MM.1S (cell line): ENCODE results near the gene AGAP1.

Source experiments
- DNase-seq: peaks from one replicate; pipeline ENCODE4 v3.0.0-alpha.2; 2015
- H2AFZ ChIP-seq: fragments of 300-600 bp; sonication (generic); 2 replicates; pipeline ENCODE4 v1.6.0; 2016; ENCODE audit warnings: antibody characterized with exemption, low read length
- H3F3A ChIP-seq: fragments of 300-600 bp; sonication (generic); 2 replicates; pipeline ENCODE4 v1.6.1; 2016; ENCODE audit warnings: mild to moderate bottlenecking, antibody characterized with exemption, low read length, moderate library complexity, mixed read lengths; ENCODE audit not compliant: insufficient read depth
- H3K27ac ChIP-seq: fragments of 300-600 bp; sonication (generic); 2 replicates; pipeline ENCODE4 v1.5.1; 2016; ENCODE audit warnings: mild to moderate bottlenecking, low read length
- H3K27me3 ChIP-seq: fragments of 300-600 bp; sonication (generic); replicated peaks from 2 replicates; pipeline ENCODE4 v1.6.0; 2016; ENCODE audit warnings: low read length; ENCODE audit not compliant: insufficient read depth
- H3K36me3 ChIP-seq: fragments of 300-600 bp; sonication (generic); replicated peaks from 2 replicates; pipeline ENCODE4 v1.6.1; 2016; ENCODE audit warnings: mild to moderate bottlenecking, low read length, mixed read lengths; ENCODE audit not compliant: insufficient read depth
- H3K4me1 ChIP-seq: fragments of 300-600 bp; sonication (generic); 2 replicates; pipeline ENCODE4 v1.6.1; 2016; ENCODE audit warnings: low read length, mixed read lengths
- H3K4me2 ChIP-seq: fragments of 300-600 bp; sonication (generic); 2 replicates; pipeline ENCODE4 v1.6.0; 2016; ENCODE audit warnings: low read depth, low read length
- H3K4me3 ChIP-seq: fragments of 300-600 bp; sonication (generic); 2 replicates; pipeline ENCODE4 v1.5.1; 2016; ENCODE audit warnings: low read length, mixed read lengths
- H3K79me2 ChIP-seq: fragments of 300-600 bp; sonication (generic); 2 replicates; pipeline ENCODE4 v1.6.1; 2016; ENCODE audit warnings: mixed run types, low read length, mixed read lengths
- H3K9ac ChIP-seq: fragments of 300-600 bp; sonication (generic); 2 replicates; pipeline ENCODE4 v1.6.1; 2016; ENCODE audit warnings: low read length, mixed read lengths
- H3K9me2 ChIP-seq: fragments of 300-600 bp; sonication (generic); replicated peaks from 2 replicates; pipeline ENCODE4 v1.6.1; 2016; ENCODE audit warnings: mild to moderate bottlenecking, low read length, mixed read lengths; ENCODE audit not compliant: insufficient read depth
- H3K9me3 ChIP-seq: fragments of 300-600 bp; sonication (generic); replicated peaks from 2 replicates; pipeline ENCODE4 v1.6.1; 2016; ENCODE audit warnings: mild to moderate bottlenecking, low read length, mixed read lengths; ENCODE audit not compliant: insufficient read depth
- H4K20me1 ChIP-seq: fragments of 300-600 bp; sonication (generic); 2 replicates; pipeline ENCODE4 v1.6.1; 2016; ENCODE audit warnings: mild to moderate bottlenecking, low read length, moderate library complexity, mixed read lengths; ENCODE audit not compliant: insufficient read depth
- CTCF ChIP-seq: fragments of 300-600 bp; sonication (generic); IDR thresholded peaks from 2 replicates; pipeline ENCODE4 v1.5.1; 2016; ENCODE audit warnings: antibody characterized with exemption, low read length, mixed read lengths
- EZH2 ChIP-seq: fragments of 300-600 bp; sonication (generic); optimal IDR thresholded peaks from 2 replicates; pipeline ENCODE3; 2017; ENCODE audit warnings: low read depth, mild to moderate bottlenecking, antibody characterized with exemption, low read length, mixed read lengths
- EZH2phosphoT487 ChIP-seq: fragments of 300-600 bp; sonication (generic); IDR thresholded peaks from 2 replicates; pipeline ENCODE4 v1.6.1; 2018; ENCODE audit warnings: antibody characterized with exemption, low read length

Gene AGAP1

GRCh38 chr2:235766278-235766677, 272.4 kb downstream of the AGAP1 start:
- H3K9ac ChIP-seq: no peak overlapping the region
- TF ChIP-seq CTCF (peak; percentile 76), EZH2phosphoT487 (no peak)

GRCh38 chr2:235768606-235769005, 274.8 kb downstream of the AGAP1 start:
- Histone ChIP-seq H3K4me2 (no peak overlapping the region), H3K36me3 (no peaks in the 10 kb centered on the region), H3F3A (no peaks in the 10 kb centered on the region), H2AFZ (no peak overlapping the region), H3K9me3 (no peaks in the 10 kb centered on the region), H3K27ac (no peak overlapping the region), H3K79me2 (no peaks in the 10 kb centered on the region), H4K20me1 (no peaks in the 10 kb centered on the region), H3K4me1 (no peaks in the 10 kb centered on the region), H3K9me2 (no peaks in the 10 kb centered on the region), H3K4me3 (no peak overlapping the region), H3K27me3 (no peaks in the 10 kb centered on the region), H3K9ac (no peak overlapping the region)
- TF ChIP-seq EZH2 (no peak), CTCF (no peak), EZH2phosphoT487 (no peak)
- no peak for DNase-seq

More at GRCh38 chr2:235766278-235766677, 272.4 kb downstream of the AGAP1 start:
- no peaks in the 10 kb centered on the region for H3F3A ChIP-seq
- no peaks in the 10 kb centered on the region for H3K27me3 ChIP-seq
- no peaks in the 10 kb centered on the region for H3K9me3 ChIP-seq
- no peaks in the 10 kb centered on the region for H3K79me2 ChIP-seq
- H4K20me1 ChIP-seq: no peaks in the 10 kb centered on the region
- no peaks in the 10 kb centered on the region for H3K4me1 ChIP-seq
- no peak overlapping the region for H3K4me2 ChIP-seq
- no peak overlapping the region for H3K4me3 ChIP-seq
- no peak overlapping the region for H3K27ac ChIP-seq
- peak; percentile 53 for DNase-seq
- H3K9me2 ChIP-seq: no peaks in the 10 kb centered on the region
- no peaks in the 10 kb centered on the region for H3K36me3 ChIP-seq
- no peak overlapping the region for H2AFZ ChIP-seq

GRCh38 chr2:235769046-235769445, 275.2 kb downstream of the AGAP1 start:
- Histone ChIP-seq H2AFZ (no peak overlapping the region), H3K27me3 (no peaks in the 10 kb centered on the region), H3K4me2 (no peak overlapping the region), H3K79me2 (no peaks in the 10 kb centered on the region), H3K4me3 (no peak overlapping the region), H3K4me1 (no peaks in the 10 kb centered on the region), H3F3A (no peaks in the 10 kb centered on the region), H3K27ac (no peak overlapping the region), H3K9ac (no peak overlapping the region), H3K9me3 (no peaks in the 10 kb centered on the region), H4K20me1 (no peaks in the 10 kb centered on the region), H3K36me3 (no peaks in the 10 kb centered on the region), H3K9me2 (no peaks in the 10 kb centered on the region)
- TF ChIP-seq EZH2phosphoT487: no peak
- TF ChIP-seq CTCF: no peak
- TF ChIP-seq EZH2: no peak
- DNase-seq: no peak
